HG03565 (cell line): ENCODE measurements around the gene RPLP2.

ENCODE experiments used
- ATAC-seq: cut with Tn5 transposase; IDR thresholded peaks from one replicate; pipeline ENCODE4 v1.9.1; 2021; ENCODE audit warnings: mild to moderate bottlenecking, moderate library complexity; ENCODE audit not compliant: unreplicated experiment

Gene RPLP2

GRCh38 chr11:821512-822371, 12.0 kb downstream of the RPLP2 start:
- ATAC-seq: no peak

GRCh38 chr11:823441-824291, 13.9 kb downstream of the RPLP2 start:
- no peak for ATAC-seq

GRCh38 chr11:824292-824880, 14.6 kb downstream of the RPLP2 start:
- no peak for ATAC-seq

GRCh38 chr11:824942-825341, 15.2 kb downstream of the RPLP2 start:
- ATAC-seq: no peak

GRCh38 chr11:825366-826226, 15.8 kb downstream of the RPLP2 start:
- no peak for ATAC-seq

- no peak for ATAC-seq
Measured at GRCh38 chr11:826227-826621, 16.5 kb downstream of the RPLP2 start.

GRCh38 chr11:826836-827145, 17.0 kb downstream of the RPLP2 start:
- no peak for ATAC-seq

GRCh38 chr11:827146-827896, 17.6 kb downstream of the RPLP2 start:
- no peak for ATAC-seq

GRCh38 chr11:827897-828192, 18.1 kb downstream of the RPLP2 start, which contains the start of gene CRACR2B:
CRACR2B (plus strand) TSS chr11:827919; CDS start chr11:828608, 689 bp downstream.
- ATAC-seq: no peak

- no peak for ATAC-seq
Measured at GRCh38 chr11:828506-829175, 18.9 kb downstream of the RPLP2 start.

GRCh38 chr11:829176-829846, 19.5 kb downstream of the RPLP2 start:
- no peak for ATAC-seq

- no peak for ATAC-seq
Measured at GRCh38 chr11:829847-830294, 20.1 kb downstream of the RPLP2 start.

- no peak for ATAC-seq
Measured at GRCh38 chr11:830295-831117, 20.7 kb downstream of the RPLP2 start.

GRCh38 chr11:831118-831864, 21.5 kb downstream of the RPLP2 start:
- ATAC-seq: no peak

GRCh38 chr11:831961-832528, 22.3 kb downstream of the RPLP2 start:
- ATAC-seq: no peak

GRCh38 chr11:832529-833113, 22.9 kb downstream of the RPLP2 start, which contains the start of gene CD151:
CD151 (plus strand) TSS chr11:832952; CDS start chr11:836070, 3,118 bp downstream.
- no peak for ATAC-seq
